GM23338 (cell line): ENCODE data around the gene RAB11FIP4. TPM values are rescaled to one million over a fixed set of nuclear protein-coding genes. Genes with fewer than 3 reads are reported as not detected.

Source experiments
- ATAC-seq: fragments of 200-7000 bp; cut with Tn5 transposase; 3 replicates; pipeline ENCODE4 v1.9.1; 2020
- DNase-seq: peaks from one replicate; pipeline ENCODE4 v3.0.0-alpha.2; 2015; ENCODE audit warnings: low spot score
- H2AFZ ChIP-seq: fragments of 200-600 bp; sonication (generic); 2 replicates; pipeline ENCODE4 v1.8.0; 2016; ENCODE audit warnings: antibody characterized with exemption, mild to moderate bottlenecking, moderate library complexity
- H3F3A ChIP-seq: fragments of 200-600 bp; sonication (generic); replicated peaks from 2 replicates; pipeline ENCODE4 v1.8.0; 2017; ENCODE audit warnings: antibody characterized with exemption, mixed run types, low read depth
- H3K27ac ChIP-seq: fragments of 200-600 bp; sonication (generic); 2 replicates; pipeline ENCODE4 v1.6.1; 2016; ENCODE audit warnings: low read depth
- H3K27me3 ChIP-seq: fragments of 200-600 bp; sonication (generic); 2 replicates; pipeline ENCODE4 v1.8.0; 2016; ENCODE audit warnings: mild to moderate bottlenecking, mixed run types, moderate library complexity; ENCODE audit not compliant: insufficient read depth
- H3K36me3 ChIP-seq: fragments of 200-600 bp; sonication (generic); 2 replicates; pipeline ENCODE4 v1.8.0; 2016; ENCODE audit warnings: mild to moderate bottlenecking; ENCODE audit not compliant: insufficient read depth
- H3K4me1 ChIP-seq: fragments of 200-600 bp; sonication (generic); 2 replicates; pipeline ENCODE4 v1.8.0; 2016; ENCODE audit warnings: mild to moderate bottlenecking, moderate library complexity; ENCODE audit not compliant: insufficient read depth
- H3K4me2 ChIP-seq: fragments of 200-600 bp; sonication (generic); 2 replicates; pipeline ENCODE4 v1.7.1; 2017; ENCODE audit warnings: mixed run types
- H3K4me3 ChIP-seq: fragments of 200-600 bp; sonication (generic); 2 replicates; pipeline ENCODE4 v1.6.1; 2016; ENCODE audit warnings: mixed run types
- H3K79me2 ChIP-seq: fragments of 200-600 bp; sonication (generic); replicated peaks from 2 replicates; pipeline ENCODE4 v1.8.0; 2017; ENCODE audit warnings: mild to moderate bottlenecking; ENCODE audit not compliant: insufficient read depth
- H3K9me2 ChIP-seq: fragments of 200-600 bp; sonication (generic); 2 replicates; pipeline ENCODE4 v1.8.0; 2017; ENCODE audit not compliant: insufficient read depth
- H4K20me1 ChIP-seq: fragments of 200-600 bp; sonication (generic); replicated peaks from 2 replicates; pipeline ENCODE4 v1.8.0; 2017; ENCODE audit warnings: mild to moderate bottlenecking; ENCODE audit not compliant: insufficient read depth
- H3K27ac Mint-ChIP-seq: 2 replicates; pipeline ENCODE4 v1.8.0; 2020; ENCODE audit warnings: inconsistent platforms, mild to moderate bottlenecking, moderate library complexity, mixed read lengths
- H3K27me3 Mint-ChIP-seq: 3 replicates; pipeline ENCODE4 v1.8.0; 2022; ENCODE audit warnings: low read depth, mild to moderate bottlenecking, moderate library complexity, mixed read lengths, inconsistent platforms; ENCODE audit not compliant: insufficient read depth, poor library complexity
- H3K36me3 Mint-ChIP-seq: 3 replicates; pipeline ENCODE4 v1.8.0; 2021; ENCODE audit warnings: low read depth, mild to moderate bottlenecking, inconsistent platforms, moderate library complexity, mixed read lengths
- H3K4me1 Mint-ChIP-seq: 3 replicates; pipeline ENCODE4 v1.8.0; 2020; ENCODE audit warnings: mild to moderate bottlenecking, inconsistent platforms, mixed read lengths
- H3K4me3 Mint-ChIP-seq: 3 replicates; pipeline ENCODE4 v1.8.0; 2021; ENCODE audit warnings: moderate library complexity, mild to moderate bottlenecking, inconsistent platforms, mixed read lengths
- H3K9me3 Mint-ChIP-seq: 3 replicates; pipeline ENCODE4 v1.8.0; 2020; ENCODE audit warnings: moderate library complexity, mild to moderate bottlenecking, inconsistent platforms, mixed read lengths
- CREB1 ChIP-seq: fragments of 250-450 bp; sonication (Bioruptor Pico); IDR thresholded peaks from 2 replicates; pipeline ENCODE4 v1.5.0; 2020; ENCODE audit warnings: low read depth, mild to moderate bottlenecking, moderate library complexity
- EZH2phosphoT487 ChIP-seq: fragments of 200-600 bp; sonication (generic); IDR thresholded peaks from one replicate; pipeline ENCODE4 v1.8.1; 2018; ENCODE audit warnings: antibody characterized with exemption; ENCODE audit not compliant: unreplicated experiment
- POLR2AphosphoS5 ChIP-seq: IDR thresholded peaks from 2 replicates; pipeline ENCODE4 v1.6.1; 2016; ENCODE audit warnings: antibody characterized with exemption, low read depth
- ZNF114 ChIP-seq: fragments of 250-450 bp; sonication (Bioruptor Pico); IDR thresholded peaks from 2 replicates; pipeline ENCODE4 v1.5.0; 2020; ENCODE audit warnings: mild to moderate bottlenecking, moderate library complexity
- ZNF331 ChIP-seq: fragments of 250-450 bp; sonication (Bioruptor Pico); IDR thresholded peaks from 2 replicates; pipeline ENCODE4 v1.5.0; 2020; ENCODE audit warnings: low read depth, mild to moderate bottlenecking, moderate library complexity
- polyA plus RNA-seq: library from polyadenylated mRNA; unstranded; fragments of >200 nt; fragmentation: Nextera tagmentation; extraction: Ambion mirVana; gene quantifications from 2 replicates; pipeline ENCODE4 v1.2.1, GENCODE V29; 2016
- total RNA-seq: library from RNA; depleted of rRNA; stranded (reverse); fragments of >200 nt; shearing (Covaris generic); gene quantifications from 2 replicates; pipeline ENCODE4 v1.2.3, GENCODE V29; 2014
- TF ChIP-seq, protein P1 (sequence below): fragments of 250-450 bp; sonication (Bioruptor Pico); IDR thresholded peaks from 2 replicates; pipeline ENCODE4 v1.5.0; 2020; ENCODE audit warnings: mild to moderate bottlenecking, moderate library complexity
- TF ChIP-seq, protein P2 (sequence below): IDR thresholded peaks from one replicate; pipeline ENCODE4 v1.6.1; 2018; ENCODE audit warnings: antibody characterized with exemption; ENCODE audit not compliant: unreplicated experiment

RAB11FIP4 gene
- total and polyA plus RNA-seq, 2 experiments from 2014 or later = 26.0 to 65.6 TPM

- H2AFZ ChIP-seq = peak overlapping the region; percentile 97
- peaks cover 6% of the 10 kb centered on the region; the same call in 1 of the 2 replicates for H3K27me3 ChIP-seq
- no peaks in the 10 kb centered on the region; the same call in 2 of the 3 replicates for H3K9me3 Mint-ChIP-seq
- H4K20me1 ChIP-seq = no peaks in the 10 kb centered on the region
- peak overlapping the region; percentile 97 for H3K4me2 ChIP-seq
- H3K4me1 ChIP-seq = peaks cover 5% of the 10 kb centered on the region; the same call in 1 of the 2 replicates
- peaks cover 8% of the 10 kb centered on the region; the same call in 1 of the 2 replicates for H3F3A ChIP-seq
- no peak for DNase-seq
- H3K79me2 ChIP-seq = no peaks in the 10 kb centered on the region
- H3K27me3 Mint-ChIP-seq = peaks cover 12% of the 10 kb centered on the region
- H3K4me1 Mint-ChIP-seq = peaks cover 4% of the 10 kb centered on the region; the same call in 1 of the 3 replicates
- H3K4me3 Mint-ChIP-seq = peak overlapping the region; percentile 96
- H3K36me3 Mint-ChIP-seq = peaks cover 4% of the 10 kb centered on the region; the same call in 2 of the 3 replicates
- H3K36me3 ChIP-seq = no peaks in the 10 kb centered on the region
- no peak; the same call in 2 of the 3 replicates for ATAC-seq
- no peaks in the 10 kb centered on the region for H3K9me2 ChIP-seq
- no peak overlapping the region for H3K27ac ChIP-seq
- TF ChIP-seq, protein P1, sequence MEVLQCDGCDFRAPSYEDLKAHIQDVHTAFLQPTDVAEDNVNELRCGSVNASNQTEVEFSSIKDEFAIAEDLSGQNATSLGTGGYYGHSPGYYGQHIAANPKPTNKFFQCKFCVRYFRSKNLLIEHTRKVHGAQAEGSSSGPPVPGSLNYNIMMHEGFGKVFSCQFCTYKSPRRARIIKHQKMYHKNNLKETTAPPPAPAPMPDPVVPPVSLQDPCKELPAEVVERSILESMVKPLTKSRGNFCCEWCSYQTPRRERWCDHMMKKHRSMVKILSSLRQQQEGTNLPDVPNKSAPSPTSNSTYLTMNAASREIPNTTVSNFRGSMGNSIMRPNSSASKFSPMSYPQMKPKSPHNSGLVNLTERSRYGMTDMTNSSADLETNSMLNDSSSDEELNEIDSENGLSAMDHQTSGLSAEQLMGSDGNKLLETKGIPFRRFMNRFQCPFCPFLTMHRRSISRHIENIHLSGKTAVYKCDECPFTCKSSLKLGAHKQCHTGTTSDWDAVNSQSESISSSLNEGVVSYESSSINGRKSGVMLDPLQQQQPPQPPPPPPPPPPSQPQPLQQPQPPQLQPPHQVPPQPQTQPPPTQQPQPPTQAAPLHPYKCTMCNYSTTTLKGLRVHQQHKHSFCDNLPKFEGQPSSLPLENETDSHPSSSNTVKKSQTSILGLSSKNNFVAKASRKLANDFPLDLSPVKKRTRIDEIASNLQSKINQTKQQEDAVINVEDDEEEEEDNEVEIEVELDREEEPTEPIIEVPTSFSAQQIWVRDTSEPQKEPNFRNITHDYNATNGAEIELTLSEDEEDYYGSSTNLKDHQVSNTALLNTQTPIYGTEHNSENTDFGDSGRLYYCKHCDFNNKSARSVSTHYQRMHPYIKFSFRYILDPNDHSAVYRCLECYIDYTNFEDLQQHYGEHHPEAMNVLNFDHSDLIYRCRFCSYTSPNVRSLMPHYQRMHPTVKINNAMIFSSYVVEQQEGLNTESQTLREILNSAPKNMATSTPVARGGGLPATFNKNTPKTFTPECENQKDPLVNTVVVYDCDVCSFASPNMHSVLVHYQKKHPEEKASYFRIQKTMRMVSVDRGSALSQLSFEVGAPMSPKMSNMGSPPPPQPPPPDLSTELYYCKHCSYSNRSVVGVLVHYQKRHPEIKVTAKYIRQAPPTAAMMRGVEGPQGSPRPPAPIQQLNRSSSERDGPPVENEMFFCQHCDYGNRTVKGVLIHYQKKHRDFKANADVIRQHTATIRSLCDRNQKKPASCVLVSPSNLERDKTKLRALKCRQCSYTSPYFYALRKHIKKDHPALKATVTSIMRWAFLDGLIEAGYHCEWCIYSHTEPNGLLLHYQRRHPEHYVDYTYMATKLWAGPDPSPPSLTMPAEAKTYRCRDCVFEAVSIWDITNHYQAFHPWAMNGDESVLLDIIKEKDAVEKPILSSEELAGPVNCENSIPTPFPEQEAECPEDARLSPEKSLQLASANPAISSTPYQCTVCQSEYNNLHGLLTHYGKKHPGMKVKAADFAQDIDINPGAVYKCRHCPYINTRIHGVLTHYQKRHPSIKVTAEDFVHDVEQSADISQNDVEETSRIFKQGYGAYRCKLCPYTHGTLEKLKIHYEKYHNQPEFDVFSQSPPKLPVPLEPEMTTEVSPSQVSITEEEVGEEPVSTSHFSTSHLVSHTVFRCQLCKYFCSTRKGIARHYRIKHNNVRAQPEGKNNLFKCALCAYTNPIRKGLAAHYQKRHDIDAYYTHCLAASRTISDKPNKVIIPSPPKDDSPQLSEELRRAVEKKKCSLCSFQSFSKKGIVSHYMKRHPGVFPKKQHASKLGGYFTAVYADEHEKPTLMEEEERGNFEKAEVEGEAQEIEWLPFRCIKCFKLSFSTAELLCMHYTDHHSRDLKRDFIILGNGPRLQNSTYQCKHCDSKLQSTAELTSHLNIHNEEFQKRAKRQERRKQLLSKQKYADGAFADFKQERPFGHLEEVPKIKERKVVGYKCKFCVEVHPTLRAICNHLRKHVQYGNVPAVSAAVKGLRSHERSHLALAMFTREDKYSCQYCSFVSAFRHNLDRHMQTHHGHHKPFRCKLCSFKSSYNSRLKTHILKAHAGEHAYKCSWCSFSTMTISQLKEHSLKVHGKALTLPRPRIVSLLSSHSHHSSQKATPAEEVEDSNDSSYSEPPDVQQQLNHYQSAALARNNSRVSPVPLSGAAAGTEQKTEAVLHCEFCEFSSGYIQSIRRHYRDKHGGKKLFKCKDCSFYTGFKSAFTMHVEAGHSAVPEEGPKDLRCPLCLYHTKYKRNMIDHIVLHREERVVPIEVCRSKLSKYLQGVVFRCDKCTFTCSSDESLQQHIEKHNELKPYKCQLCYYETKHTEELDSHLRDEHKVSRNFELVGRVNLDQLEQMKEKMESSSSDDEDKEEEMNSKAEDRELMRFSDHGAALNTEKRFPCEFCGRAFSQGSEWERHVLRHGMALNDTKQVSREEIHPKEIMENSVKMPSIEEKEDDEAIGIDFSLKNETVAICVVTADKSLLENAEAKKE (CRISPR knock-in tag) = no peak
- H3K27ac Mint-ChIP-seq = peak overlapping the region; percentile 88; the same call in 1 of the 2 replicates
- peak overlapping the region; percentile 93 for H3K4me3 ChIP-seq
These were observed 157.6 kb downstream of the RAB11FIP4 start for GRCh38 chr17:31549121-31549524.

- no peaks in the 10 kb centered on the region; the same call in 2 of the 3 replicates for H3K9me3 Mint-ChIP-seq
- Histone ChIP-seq H3F3A (peaks cover 8% of the 10 kb centered on the region; the same call in 1 of the 2 replicates), H3K27ac (no peak overlapping the region), H3K27me3 (peaks cover 6% of the 10 kb centered on the region; the same call in 1 of the 2 replicates), H2AFZ (peak overlapping the region; percentile 97), H3K4me1 (peaks cover 5% of the 10 kb centered on the region; the same call in 1 of the 2 replicates), H3K9me2 (no peaks in the 10 kb centered on the region), H3K4me2 (peak overlapping the region; percentile 97), H4K20me1 (no peaks in the 10 kb centered on the region), H3K79me2 (no peaks in the 10 kb centered on the region), H3K36me3 (no peaks in the 10 kb centered on the region), H3K4me3 (peak overlapping the region; percentile 93)
- H3K27me3 Mint-ChIP-seq = peaks cover 12% of the 10 kb centered on the region
- H3K4me1 Mint-ChIP-seq = peaks cover 4% of the 10 kb centered on the region; the same call in 1 of the 3 replicates
- H3K4me3 Mint-ChIP-seq = peak overlapping the region; percentile 96
- DNase-seq (peak; percentile 85), ATAC-seq (peak; percentile 82)
- H3K36me3 Mint-ChIP-seq = peaks cover 4% of the 10 kb centered on the region; the same call in 2 of the 3 replicates
- peak; percentile 50 for TF ChIP-seq CREB1 (CRISPR knock-in tag)
- TF ChIP-seq EZH2phosphoT487 = no peak
- TF ChIP-seq ZNF331 = no peak
- TF ChIP-seq POLR2AphosphoS5 = peak; percentile 72; the same call in 1 of the 2 replicates
- 0 out of 2 replicates have a peak, but pooled peaks have one; percentile 25 for TF ChIP-seq ZNF114 (CRISPR knock-in tag)
- TF ChIP-seq, protein P2, sequence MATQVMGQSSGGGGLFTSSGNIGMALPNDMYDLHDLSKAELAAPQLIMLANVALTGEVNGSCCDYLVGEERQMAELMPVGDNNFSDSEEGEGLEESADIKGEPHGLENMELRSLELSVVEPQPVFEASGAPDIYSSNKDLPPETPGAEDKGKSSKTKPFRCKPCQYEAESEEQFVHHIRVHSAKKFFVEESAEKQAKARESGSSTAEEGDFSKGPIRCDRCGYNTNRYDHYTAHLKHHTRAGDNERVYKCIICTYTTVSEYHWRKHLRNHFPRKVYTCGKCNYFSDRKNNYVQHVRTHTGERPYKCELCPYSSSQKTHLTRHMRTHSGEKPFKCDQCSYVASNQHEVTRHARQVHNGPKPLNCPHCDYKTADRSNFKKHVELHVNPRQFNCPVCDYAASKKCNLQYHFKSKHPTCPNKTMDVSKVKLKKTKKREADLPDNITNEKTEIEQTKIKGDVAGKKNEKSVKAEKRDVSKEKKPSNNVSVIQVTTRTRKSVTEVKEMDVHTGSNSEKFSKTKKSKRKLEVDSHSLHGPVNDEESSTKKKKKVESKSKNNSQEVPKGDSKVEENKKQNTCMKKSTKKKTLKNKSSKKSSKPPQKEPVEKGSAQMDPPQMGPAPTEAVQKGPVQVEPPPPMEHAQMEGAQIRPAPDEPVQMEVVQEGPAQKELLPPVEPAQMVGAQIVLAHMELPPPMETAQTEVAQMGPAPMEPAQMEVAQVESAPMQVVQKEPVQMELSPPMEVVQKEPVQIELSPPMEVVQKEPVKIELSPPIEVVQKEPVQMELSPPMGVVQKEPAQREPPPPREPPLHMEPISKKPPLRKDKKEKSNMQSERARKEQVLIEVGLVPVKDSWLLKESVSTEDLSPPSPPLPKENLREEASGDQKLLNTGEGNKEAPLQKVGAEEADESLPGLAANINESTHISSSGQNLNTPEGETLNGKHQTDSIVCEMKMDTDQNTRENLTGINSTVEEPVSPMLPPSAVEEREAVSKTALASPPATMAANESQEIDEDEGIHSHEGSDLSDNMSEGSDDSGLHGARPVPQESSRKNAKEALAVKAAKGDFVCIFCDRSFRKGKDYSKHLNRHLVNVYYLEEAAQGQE = no peak
- peak overlapping the region; percentile 36; the same call in 1 of the 2 replicates for H3K27ac Mint-ChIP-seq
These were observed 158.3 kb downstream of the RAB11FIP4 start for GRCh38 chr17:31549525-31550388.
